GM20000 (cell line): ENCODE results near the gene NLRP5.

Source experiments
- DNase-seq: peaks from one replicate; pipeline ENCODE4 v3.0.0; 2012; ENCODE audit warnings: low spot score
- CTCF ChIP-seq: IDR thresholded peaks from 2 replicates; pipeline ENCODE4 v1.5.1; 2012; ENCODE audit warnings: mild to moderate bottlenecking, control low read depth; ENCODE audit errors: extremely low read depth, missing control alignments

NLRP5 gene

GRCh38 chr19:56026769-56027168, 40.2 kb downstream of the NLRP5 start:
- DNase-seq: no peak
- no peak for TF ChIP-seq CTCF

GRCh38 chr19:56053596-56053995, 67.0 kb downstream of the NLRP5 start:
- no peak for DNase-seq
- no peak for TF ChIP-seq CTCF

GRCh38 chr19:56066152-56067023, 79.8 kb downstream of the NLRP5 start:
- DNase-seq: peak; percentile 78
- peak; percentile 72 for TF ChIP-seq CTCF

- no peak for TF ChIP-seq CTCF
- DNase-seq: no peak
Measured at GRCh38 chr19:56069642-56070041, 83.1 kb downstream of the NLRP5 start.

- no peak for DNase-seq
- TF ChIP-seq CTCF: no peak
Measured at GRCh38 chr19:56071151-56071550, 84.6 kb downstream of the NLRP5 start.

- DNase-seq: no peak
- TF ChIP-seq CTCF: peak; percentile 36
Measured at GRCh38 chr19:56076498-56076897, 89.9 kb downstream of the NLRP5 start.

- DNase-seq: no peak
- TF ChIP-seq CTCF: no peak
Measured at GRCh38 chr19:56079609-56080008, 93.0 kb downstream of the NLRP5 start.
